Activated CD4-positive, CD25-positive, alpha-beta regulatory T cell treated with anti-CD3 and anti-CD28 coated beads, Interleukin-2, amount 50 U/mL, for 72 hours (primary cell): ENCODE data around the gene UST.
"Not testable (repeated sequence)": the region's sequence is repeated elsewhere in the genome, so short reads cannot be mapped to it uniquely, and the experiment has no call there.

Source experiments
- DNase-seq: peaks from one replicate; pipeline ENCODE4 v3.0.0; 2021

Gene UST

DNA sequence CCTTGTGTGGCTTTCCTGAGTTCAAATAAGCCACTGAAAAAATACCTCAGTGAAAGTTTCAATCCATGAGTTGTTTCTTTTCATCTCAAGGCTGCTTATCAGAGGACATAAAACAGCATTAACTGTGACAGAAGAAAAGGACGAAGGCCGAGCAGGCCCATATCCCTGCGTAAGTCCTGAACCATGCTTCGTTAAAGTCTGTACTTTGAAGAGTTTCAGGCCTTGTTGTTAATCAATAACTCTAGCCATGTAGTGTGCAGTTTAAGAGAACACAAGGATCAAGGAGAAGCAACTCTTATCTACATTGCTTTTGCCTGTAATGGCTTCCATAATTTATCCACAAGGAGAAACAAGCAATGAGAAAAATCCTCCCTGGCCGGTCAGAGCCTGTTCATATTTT lies 165.4 kb downstream of the UST start:
- no peak for DNase-seq

DNA sequence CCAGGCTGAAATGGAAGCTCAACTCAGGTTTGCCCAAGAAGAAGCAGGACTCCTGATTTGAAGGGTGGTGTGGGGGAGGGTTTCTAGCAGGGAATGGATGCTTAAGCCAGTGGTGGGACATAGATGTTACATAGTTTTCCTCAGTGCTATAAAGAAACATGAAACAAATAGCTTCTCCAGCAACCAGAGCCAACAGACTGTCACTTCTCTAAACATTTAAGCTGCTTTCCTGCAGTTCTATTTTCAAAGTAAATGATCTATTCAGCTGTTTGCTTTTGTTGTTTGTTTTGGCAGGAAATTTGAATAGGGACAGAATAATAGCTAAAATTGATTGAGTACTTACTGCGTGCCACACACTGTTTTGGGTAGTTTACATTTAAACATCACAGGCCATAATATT lies 169.0 kb downstream of the UST start:
- DNase-seq = no peak

DNA sequence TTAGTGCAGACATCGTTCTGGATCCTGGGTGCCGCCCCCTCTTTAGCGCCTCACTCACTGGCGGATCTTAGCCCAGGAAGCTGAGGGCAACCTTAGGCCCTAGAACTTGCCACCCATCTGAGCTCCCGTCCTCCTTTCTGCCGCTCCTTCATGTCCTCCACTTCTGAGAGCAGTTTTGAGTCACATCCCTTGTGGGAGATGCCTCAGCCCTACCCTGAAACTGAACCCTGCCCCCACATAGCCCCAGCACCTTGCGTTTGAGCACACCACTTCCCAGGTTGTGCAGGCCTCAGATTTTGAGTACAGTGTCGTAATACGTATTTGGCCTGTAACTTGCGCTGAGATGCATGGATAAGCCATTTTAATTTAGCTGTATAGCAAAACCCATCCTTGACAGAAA lies 169.7 kb downstream of the UST start:
- not testable (repeated sequence) for DNase-seq

DNA sequence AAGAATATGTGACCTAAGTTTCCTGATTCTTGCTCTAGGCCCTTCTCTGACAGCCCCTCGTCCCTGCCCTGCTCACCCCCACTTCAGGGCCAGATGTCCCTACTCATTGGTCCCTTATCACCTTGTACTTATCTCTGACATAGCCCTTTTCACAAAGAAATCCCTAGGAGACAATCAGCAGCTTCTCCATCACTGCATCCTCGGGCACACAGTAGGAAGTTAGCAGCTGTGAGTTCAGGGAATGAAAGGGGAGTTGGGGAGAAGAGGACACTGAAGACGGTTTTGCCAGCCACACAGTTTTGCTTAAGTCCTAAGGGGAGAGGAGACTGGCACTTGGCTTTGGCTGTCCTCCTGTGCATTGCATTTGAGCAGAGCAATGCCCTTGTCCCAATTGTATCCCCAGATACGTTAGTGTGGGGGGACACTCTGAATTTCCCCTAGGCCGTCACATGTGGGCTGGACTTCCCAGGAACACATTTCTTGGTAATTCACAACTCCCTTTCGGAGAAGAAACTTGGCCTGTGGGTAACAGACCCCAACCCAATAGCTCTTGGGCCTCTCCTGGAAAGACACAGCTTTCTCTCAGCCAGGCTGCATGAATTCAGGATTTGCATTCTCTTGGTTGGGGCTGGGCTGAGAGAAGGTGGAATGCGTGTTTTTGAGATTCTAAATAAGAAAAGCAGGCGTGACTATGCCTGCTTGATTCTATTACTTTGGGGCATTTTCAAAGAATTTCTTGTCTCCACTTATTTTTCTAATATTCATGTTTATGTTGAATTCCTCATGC lies 177.6 kb downstream of the UST start:
- no peak for DNase-seq

DNA sequence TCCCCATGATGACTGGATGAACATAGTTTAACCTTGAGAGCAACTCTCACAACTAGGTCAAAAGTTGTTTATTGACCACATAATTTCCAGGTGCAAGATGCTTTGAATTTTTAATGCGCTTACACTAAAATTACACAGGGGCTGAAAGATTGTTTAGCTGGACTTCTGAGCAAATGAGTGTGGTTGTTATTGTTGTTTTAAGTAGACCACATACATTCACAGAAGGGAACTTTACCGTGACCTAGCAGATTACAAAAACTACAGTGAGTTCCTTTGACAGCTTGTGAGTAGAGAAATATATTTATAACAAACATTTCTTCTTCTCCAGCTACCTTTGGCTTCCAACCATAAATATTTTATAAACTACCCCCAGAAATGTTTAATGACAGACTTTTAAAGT lies 178.9 kb downstream of the UST start:
- DNase-seq = no peak

DNA sequence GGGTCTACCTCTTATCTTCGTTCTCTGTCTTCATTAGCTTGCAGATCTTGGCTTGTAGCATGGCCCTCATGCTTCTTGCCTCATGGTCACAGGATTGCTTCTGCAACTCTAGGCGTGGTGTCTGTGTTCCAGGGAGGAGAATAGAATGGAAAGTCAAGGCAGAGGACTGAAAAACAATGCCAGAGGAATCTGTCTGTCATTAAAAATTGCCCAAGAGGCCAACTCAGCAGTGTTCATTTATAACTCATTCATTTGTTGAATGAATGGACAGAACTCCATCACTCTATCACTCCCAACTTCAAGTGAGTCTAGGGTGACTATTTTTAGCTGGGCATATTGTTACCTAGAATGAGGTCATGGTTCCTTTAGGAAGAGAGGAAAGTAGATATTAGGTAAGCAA lies 179.6 kb downstream of the UST start:
- no peak for DNase-seq

DNA sequence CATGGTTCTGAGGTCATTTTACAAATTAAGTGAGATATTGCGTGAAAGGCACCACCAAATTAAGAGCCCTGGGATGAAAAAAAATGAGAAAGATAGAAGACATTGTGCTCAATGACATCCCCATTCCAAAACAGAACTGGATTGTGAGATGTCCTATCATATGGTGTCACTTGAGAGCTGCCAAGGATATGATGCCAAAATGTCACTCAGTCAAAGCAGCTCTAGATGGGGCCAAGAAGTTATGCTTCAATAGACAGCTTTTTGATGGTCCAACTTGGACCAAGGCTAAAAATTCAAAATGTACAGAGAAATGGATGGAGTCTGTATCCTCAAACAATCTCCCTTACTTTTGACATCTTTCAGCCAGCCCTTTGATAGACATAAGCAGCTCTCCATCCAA lies 180.8 kb downstream of the UST start:
- DNase-seq = no peak

DNA sequence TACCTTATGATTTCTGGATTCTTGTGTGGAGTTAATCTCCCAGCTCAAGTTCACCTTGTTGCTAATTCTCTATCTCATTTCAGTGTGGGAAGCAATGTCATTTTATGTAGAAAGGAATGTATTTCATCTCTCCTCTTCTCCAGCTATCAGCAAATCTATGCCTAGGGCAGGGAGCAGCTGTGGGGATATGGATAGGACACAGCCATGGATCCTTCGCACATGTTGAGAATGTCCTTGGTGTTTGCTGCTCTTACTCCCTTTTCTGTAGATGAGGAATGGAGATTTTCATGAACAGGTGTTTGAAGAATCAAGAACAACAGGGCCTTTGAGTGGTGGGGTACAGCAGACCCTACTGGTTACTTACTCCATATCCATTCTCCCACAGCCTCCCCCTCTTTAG lies 182.0 kb downstream of the UST start:
- no peak for DNase-seq

DNA sequence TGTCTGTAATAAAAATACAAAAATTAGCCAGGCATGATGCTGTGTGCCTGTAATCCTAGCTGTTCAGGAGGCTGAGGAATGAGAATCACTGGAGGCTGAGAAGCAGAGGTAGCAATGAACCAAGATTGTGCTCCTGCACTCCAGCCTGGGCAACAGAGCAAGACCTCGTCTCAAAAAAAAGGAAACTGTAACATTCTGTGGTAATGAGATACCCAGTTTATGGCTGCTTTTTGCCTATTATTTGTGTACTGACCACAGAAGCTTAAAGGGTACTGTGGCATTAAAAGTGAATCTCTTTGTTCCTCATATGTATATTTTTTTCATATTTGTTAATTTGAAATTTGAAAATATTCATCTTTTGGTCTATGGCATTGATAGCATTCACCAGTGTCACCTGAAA lies 185.4 kb downstream of the UST start:
- DNase-seq = no peak

DNA sequence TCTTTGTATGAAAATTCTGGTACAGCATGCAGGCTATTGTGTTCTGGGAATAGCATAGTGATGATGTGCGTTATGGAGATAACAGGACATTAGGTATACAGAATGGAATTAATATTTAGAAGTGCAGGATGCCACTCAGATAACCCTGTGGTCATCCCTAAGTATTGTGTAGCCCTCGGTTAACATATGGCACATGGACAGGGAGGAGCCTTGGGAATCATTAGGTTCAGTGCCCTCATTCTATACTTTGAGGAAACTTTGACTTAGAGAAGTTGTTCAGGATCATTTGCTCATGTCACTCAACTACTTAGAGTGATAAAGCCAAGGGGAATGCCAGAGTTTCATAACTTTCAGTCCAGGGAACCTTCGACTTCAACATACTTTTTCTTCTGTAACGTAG lies 185.9 kb downstream of the UST start:
- no peak for DNase-seq

DNA sequence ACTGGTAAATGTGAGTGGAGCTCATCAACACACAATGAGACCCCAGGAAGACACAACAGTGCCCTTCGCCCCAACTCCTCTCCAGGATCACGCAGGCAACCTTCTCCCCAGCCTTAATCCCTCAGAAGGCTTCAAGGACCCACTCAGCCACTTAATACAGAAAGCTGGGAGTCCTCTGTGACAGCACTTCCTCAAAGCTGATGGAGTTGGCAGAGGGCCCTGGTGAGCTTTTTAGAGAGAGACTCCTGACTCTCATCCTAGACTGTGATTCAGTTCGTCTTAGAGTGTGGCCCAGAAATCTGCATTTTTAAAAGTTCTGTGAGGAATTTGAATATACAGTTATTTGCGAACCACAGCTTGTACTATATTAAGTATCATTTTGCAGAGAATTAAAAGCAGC lies 187.7 kb downstream of the UST start:
- no peak for DNase-seq

DNA sequence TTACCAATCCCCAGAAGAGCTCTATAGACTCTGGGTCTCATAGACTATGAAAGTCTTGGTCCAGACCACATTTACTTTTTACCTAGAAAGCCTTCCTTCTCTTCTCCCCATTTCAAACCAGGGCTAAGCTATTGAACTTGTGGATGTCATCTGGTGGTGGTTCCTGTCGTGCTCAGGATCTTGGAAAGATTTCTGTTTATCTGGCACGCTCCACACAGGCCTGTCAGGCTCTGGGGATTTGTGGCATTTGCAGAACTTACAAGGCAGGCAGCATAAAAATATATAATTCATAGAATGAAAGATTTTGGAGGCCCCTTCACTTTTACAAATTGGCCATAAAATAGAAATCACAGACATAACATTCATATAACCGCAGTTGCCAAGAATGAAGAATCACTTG lies 188.1 kb downstream of the UST start:
- no peak for DNase-seq

DNA sequence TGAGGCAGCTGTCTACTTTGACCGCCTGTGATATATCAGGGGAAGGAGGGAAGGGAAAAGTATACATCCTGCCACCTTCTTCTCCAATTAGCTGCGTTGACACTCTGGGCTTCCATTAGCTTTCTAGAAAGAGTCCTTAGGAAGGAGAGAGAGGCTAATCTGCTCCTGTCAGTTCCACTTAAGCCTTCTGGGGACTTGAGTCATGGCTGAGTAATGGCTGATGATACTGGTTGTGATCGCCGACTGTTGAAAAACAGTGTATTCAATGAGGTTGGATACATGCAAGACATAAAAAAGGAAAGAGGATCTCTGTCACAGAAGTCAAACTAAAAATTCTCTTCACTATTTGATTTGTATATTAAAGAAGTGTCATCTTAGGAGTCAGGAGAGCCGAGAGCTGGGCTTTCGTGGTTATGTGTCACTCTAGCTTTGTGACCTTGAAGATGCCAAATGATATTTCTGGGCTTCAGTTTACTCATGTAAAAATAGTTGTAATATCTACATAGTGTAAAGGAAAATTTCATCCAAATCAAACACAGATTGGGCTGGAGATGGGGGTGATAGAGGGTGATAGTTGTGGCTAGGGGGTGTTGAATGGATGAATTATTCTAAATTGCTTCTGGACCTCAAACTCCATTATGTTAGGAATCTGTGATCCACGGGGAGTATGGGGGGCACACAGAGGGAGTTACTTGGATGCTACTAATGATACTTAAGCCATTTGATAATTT lies 189.0 kb downstream of the UST start:
- no peak for DNase-seq

DNA sequence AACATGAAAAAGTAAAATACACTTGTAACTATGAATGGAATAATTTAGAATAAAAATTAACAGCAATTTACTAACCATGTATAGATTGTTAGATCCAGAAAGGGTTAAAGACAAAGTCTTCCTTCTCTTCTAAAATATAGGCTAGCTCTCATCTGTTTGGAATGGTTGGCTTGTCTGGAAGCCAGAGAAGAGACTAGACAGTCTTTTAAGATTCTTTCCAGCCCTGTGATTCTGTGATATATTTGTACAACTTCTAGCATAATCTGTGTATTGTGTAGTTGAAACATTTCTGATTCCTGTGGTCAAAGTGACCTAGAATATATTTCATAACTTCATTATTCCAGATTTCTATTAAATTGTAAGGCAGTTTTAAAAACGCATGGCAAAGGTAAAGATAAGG lies 196.6 kb downstream of the UST start:
- no peak for DNase-seq

DNA sequence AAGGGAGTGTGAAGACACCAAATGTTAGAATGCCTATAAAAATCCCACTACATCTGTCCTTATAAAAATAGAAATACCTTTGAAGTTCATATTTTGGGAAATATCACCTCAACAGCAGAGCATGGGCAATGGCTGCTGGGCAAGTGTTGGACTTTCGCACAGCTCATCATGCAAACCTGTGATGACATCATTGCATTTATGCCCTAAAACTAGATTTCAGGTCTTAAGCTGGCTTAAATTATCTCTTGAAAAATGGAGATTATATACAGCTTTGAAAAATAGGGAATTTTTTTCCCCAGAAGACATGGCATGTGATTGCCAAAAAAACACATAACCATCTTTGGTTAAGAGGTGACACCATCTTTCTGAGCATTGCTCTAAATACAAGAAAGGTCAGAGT lies 197.8 kb downstream of the UST start:
- DNase-seq = no peak

DNA sequence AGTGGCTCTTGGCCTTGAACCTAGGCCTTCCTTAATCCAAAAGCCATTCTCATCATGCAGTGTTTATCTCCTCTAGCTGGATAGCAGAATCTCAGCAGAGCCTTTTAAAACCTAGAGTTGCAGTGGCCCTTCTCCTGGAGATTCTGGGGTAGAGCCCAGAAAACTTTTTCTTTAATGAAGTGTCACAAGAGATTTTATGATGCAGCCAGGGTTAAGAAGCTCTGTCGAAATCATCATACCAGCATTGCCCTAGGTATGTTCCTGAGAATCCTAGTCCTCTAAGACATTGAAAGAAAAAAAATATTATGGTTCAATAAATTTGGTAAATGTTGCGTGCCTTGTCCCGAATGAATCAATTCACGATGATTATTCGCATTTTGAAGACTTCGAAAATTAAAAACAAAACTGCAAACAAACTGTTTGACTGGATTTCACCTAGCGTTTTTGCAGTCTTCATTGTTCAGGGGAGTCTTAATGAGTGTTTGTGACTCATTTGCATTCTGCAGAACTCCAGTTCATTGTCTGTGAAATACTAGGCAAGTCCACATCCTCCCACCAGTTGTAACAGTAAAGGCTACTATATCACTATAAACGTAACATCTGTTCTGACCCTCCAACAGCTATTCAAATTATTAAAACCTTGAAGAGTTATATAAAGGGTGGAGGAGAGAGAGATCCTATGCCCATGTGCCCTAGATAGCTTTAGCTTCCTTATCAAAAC lies 198.6 kb downstream of the UST start:
- DNase-seq = no peak

DNA sequence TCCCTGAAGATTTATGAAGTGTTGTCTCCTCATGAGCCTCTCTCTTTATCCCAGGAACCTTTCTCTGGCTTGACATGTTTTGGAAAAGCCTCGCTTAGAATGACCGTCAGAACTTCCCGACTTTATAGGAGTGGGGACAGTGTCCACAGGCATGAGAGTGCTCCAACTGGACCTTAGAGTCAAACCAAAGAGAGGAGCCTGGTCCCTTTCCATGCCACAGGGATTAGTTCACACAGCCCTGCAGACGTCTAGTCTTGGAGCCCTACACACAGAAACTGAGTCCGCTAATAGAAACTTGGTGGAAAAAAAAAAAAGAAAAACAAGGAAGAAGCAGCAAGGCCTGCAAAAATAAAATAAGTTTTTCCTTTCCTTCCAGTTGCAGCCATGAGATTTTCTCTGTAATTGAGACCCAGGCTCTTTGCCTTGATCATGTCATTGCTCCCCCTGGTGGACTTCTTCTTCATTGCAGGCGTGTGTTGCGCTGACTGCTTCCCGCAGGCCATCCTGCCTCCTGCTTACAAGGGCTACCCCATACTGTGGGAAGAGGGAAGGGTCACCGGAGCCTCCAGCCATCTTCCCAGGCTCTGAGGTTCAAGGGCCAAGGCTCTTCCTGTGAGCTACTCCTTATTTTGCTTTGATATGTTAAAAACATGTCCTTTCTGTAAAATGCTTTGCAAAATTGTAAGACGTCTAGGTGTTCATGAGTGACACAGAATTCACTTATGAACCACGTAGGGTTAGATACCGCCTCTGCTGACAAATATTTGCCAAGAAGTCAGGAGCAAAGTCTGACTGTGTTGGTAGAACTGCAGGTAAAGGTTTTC lies 201.0 kb downstream of the UST start:
- peak; percentile 79 for DNase-seq

DNA sequence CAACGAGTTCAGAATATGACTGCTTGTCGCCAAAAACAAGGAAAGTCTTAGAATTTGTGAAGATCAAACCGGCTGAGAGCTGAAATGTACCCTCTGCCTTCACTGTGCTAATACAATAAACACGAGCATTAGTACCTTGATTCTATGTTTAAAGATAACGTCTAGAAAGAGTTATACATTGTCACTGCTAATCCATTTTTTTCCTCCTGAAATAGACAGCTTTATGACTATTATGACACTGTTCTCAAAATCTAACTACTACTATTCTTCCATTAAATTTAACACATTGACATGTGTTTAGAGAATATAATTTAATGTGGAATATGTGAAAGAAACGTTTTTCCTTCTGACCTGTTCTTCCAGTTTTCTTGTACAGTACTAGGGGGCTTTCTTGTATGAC lies 204.8 kb downstream of the UST start:
- no peak for DNase-seq

DNA sequence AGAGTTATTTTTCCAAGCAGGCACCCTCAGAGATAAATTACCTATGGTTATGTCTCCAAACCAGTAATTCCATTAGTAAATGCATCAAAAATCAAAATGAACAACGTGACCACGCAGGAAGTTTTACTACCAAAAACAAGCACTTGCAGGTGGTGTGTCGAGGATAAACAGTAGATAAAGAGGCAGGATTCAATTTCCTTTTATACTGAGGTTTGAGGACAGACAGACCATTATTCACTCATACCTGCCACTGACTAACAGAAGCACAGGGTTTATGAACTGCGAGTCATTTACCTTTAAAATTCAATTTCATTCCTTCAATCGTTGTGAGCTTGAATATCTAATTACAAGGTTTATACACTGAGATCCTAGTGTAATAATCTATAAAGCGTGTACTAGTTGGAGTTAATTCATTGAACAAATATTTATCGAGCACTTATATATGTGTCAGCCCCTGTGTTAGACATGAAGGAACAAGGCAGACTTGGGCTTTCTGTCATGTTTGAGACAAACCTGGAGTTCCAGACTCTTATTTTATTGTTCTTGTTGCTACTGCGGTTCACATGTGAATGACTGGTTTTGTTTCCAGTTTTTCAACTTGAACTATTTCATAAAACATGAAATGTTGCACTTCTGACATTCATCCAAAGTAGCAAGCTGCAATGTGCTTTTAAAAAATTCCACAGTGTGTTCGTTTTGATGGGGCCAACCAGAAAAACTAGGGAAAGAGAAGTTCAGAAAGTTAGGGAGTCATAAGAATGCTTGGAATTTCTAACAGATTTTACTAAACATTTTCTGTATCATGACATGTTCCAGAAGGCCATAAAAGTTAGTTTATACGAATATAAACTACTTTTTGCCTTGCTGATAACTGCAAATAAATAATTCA lies 205.6 kb downstream of the UST start:
- DNase-seq = no peak

DNA sequence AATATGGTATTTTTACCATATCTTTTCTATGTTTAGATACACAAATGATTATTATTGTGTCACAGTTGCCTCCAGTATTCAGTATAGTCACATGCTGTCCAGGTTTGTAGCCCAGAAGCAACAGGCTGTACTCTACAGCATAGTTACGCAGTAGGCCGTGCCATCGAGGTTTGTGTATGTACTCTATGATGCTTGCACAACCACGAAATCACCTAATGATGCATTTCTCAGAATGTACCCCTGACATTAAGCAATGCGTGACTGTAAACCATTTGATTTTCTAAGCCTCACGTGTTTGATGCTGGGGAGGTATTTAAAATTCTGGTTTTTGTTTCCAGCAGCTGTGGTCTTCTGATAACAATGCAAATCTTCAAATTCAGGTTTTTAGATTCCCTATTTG lies 207.6 kb downstream of the UST start:
- DNase-seq = no peak

DNA sequence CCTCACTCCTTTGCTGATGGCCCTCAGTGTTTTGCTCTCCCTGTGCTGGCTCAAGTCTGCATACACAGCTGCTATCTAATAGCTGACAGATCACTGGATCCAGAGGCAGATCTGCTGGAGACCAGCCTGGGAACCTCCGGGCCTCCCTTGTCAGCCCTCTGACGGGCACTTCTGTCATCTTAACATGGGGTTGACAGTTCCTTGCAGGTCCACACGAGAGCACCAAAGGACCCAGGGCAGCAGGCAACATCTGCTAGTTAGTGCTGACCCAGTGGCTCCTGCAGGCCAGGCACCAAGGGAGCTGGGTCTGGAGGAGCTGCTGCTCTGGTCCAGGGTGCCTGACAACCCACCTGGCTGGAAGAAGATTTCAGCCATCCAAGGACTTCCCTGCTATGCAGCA lies 208.1 kb downstream of the UST start:
- DNase-seq = no peak

DNA sequence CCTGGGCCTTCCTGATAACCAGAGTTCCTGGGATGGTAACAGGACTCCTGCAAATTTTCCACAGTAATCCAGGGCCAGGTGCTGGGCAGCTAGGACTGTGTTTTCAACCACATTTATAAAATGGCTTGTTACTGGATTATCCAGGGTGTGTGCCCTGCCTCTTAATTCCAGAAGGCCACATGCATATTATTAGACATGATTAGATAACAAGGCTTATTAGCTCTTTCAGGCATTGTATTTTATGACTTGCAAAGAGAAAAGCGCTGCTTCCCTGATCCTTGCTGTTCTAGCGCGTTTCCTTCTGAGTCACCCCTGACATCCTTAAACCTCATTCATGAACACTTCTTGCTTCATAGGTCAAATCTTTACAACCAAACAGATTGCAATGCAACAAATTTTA lies 208.6 kb downstream of the UST start:
- DNase-seq = no peak
